Parathyroid adenoma (tissue), 2 donors: ENCODE results near the gene EFCAB6.

Experiments used
- H2AFZ ChIP-seq: fragments of 300-600 bp; sonication (generic); one replicate; pipeline ENCODE4 v1.7.0; 2017; ENCODE audit warnings: antibody characterized with exemption, mild to moderate bottlenecking
- H3K27ac ChIP-seq: fragments of 300-600 bp; sonication (generic); one replicate; pipeline ENCODE4 v1.7.0; 2017
- H3K27me3 ChIP-seq: fragments of 300-600 bp; sonication (generic); one replicate; pipeline ENCODE4 v1.7.0; 2017; ENCODE audit warnings: low read length; ENCODE audit not compliant: control insufficient read depth, insufficient read depth
- H3K36me3 ChIP-seq: fragments of 300-600 bp; sonication (generic); one replicate; pipeline ENCODE4 v1.7.0; 2017; ENCODE audit warnings: low read length; ENCODE audit not compliant: control insufficient read depth, insufficient read depth
- H3K4me1 ChIP-seq: fragments of 300-600 bp; sonication (generic); one replicate; pipeline ENCODE4 v1.7.0; 2017; ENCODE audit warnings: control low read depth
- H3K4me2 ChIP-seq: fragments of 300-600 bp; sonication (generic); one replicate; pipeline ENCODE4 v1.7.0; 2017; ENCODE audit warnings: low read length
- H3K4me3 ChIP-seq: fragments of 300-600 bp; sonication (generic); one replicate; pipeline ENCODE4 v1.7.0; 2017; ENCODE audit warnings: low read depth, low read length
- H3K79me2 ChIP-seq: fragments of 300-600 bp; sonication (generic); one replicate; pipeline ENCODE4 v1.7.0; 2017; ENCODE audit warnings: control low read depth
- H3K9ac ChIP-seq: fragments of 300-600 bp; sonication (generic); one replicate; pipeline ENCODE4 v1.7.0; 2017; ENCODE audit warnings: mild to moderate bottlenecking
- H3K9me3 ChIP-seq: fragments of 300-600 bp; sonication (generic); one replicate; pipeline ENCODE4 v1.7.0; 2017; ENCODE audit warnings: low read length; ENCODE audit not compliant: control insufficient read depth
- TF ChIP-seq, protein P1 (sequence below): fragments of 300-600 bp; sonication (generic); IDR thresholded peaks from one replicate; pipeline ENCODE4 v1.7.0; 2017; ENCODE audit warnings: antibody characterized with exemption, mild to moderate bottlenecking
- donor health status: primary hyperparathyroidism.

Gene EFCAB6

DNA sequence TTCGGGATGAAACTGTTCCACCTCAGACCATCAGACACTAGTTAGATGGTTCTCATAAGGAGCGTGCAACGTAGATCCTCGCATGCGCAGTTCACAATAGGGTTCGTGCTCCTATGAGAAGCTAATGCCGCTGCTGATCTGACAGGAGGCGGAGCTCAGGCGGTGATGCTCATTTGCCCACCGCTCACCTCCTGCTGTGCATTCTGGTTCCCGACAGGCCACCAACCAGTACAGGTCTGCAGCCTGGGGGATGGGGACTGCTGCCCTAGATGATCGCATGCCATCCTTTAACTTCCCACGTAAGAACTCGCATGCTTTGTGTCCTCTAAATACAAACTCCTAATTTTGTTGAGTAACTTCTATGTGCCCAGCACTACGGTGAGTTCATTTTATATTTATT lies 62.6 kb downstream of the EFCAB6 start:
- TF ChIP-seq, protein P1, sequence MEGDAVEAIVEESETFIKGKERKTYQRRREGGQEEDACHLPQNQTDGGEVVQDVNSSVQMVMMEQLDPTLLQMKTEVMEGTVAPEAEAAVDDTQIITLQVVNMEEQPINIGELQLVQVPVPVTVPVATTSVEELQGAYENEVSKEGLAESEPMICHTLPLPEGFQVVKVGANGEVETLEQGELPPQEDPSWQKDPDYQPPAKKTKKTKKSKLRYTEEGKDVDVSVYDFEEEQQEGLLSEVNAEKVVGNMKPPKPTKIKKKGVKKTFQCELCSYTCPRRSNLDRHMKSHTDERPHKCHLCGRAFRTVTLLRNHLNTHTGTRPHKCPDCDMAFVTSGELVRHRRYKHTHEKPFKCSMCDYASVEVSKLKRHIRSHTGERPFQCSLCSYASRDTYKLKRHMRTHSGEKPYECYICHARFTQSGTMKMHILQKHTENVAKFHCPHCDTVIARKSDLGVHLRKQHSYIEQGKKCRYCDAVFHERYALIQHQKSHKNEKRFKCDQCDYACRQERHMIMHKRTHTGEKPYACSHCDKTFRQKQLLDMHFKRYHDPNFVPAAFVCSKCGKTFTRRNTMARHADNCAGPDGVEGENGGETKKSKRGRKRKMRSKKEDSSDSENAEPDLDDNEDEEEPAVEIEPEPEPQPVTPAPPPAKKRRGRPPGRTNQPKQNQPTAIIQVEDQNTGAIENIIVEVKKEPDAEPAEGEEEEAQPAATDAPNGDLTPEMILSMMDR, result no peak
- H2AFZ ChIP-seq, result no peak overlapping the region
- H3K4me3 ChIP-seq, result no peak overlapping the region
- H3K4me1 ChIP-seq, result no peaks in the 10 kb centered on the region
- no peaks in the 10 kb centered on the region for H3K79me2 ChIP-seq
- H3K27me3 ChIP-seq, result no peaks in the 10 kb centered on the region
- no peaks in the 10 kb centered on the region for H3K9me3 ChIP-seq
- H3K4me2 ChIP-seq, result no peak overlapping the region
- no peaks in the 10 kb centered on the region for H3K36me3 ChIP-seq
- H3K27ac ChIP-seq, result no peak overlapping the region
- H3K9ac ChIP-seq, result no peak overlapping the region

DNA sequence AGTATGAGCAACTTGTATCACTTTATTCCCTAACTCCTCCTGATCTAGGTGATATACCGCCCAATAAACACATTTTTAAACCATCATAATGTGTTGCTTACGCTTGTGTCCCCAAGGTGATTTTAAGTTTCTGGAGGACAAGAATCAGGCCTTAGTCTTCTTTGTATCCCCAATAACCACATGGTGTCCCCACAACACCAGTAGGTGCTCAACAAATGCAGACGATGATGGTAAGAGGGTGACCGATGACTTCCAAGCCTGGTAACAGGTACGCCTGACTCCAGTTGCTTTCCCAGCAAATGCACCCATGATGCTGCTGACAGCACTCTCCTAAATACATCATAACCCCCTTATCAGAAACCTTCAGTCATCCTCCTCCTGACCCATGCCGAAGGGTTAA lies 64.2 kb downstream of the EFCAB6 start:
- Histone ChIP-seq H3K27ac (no peak overlapping the region), H3K4me2 (no peak overlapping the region), H3K79me2 (no peaks in the 10 kb centered on the region), H3K4me1 (no peaks in the 10 kb centered on the region), H3K9me3 (no peaks in the 10 kb centered on the region), H3K4me3 (no peak overlapping the region), H3K27me3 (no peaks in the 10 kb centered on the region), H3K9ac (no peak overlapping the region), H3K36me3 (no peaks in the 10 kb centered on the region), H2AFZ (no peak overlapping the region)
- TF ChIP-seq, protein P1, result no peak

DNA sequence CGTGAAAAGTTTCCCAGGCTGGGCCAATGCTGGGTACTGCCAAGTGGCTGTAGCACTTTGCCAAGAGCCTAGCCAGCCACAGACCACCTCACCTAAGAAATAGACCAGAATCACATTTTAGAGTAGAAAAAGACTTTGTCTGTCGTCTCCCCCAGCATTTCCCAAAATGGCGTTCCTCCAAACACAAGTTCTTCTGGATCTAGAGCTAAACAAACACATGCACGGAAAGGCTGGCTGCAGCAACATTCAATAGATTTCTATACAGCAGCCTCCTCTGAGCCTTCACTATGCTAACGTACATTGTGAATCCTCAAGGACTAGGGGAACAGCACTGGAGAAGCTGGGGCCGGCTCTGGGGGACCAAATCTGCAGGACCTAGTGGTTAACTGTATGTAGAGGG lies 65.0 kb downstream of the EFCAB6 start:
- H3K4me1 ChIP-seq, result no peaks in the 10 kb centered on the region
- TF ChIP-seq, protein P1, result no peak

DNA sequence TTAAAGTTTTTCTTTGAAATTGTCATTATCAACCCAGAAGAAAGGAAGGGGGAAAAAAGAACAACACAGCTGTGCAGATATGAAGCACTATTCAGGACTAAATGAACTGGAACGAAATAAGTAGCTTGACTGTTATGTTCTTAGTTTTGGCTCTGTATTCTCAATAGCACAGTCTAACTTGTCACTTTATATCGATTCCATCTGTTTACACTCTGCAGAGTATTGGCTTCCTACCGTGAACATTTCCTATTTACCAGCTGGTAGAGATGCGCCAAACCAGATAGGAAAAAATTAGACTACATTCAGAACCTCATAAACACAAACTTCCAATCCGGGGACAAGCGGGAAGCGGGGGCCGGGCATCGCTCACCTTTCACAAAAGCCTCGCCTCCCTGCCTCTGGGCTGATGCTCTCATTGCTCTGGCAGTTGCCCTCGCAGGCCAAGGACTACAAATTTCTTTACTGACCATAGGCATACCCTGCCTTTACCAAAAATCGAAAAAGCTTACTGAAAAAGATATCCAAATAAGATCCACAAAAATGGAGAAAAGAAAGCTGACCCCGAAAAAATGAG lies 66.2 kb downstream of the EFCAB6 start:
- Histone ChIP-seq H3K79me2 (no peaks in the 10 kb centered on the region), H3K9me3 (no peaks in the 10 kb centered on the region), H3K27ac (no peak overlapping the region), H3K4me1 (no peaks in the 10 kb centered on the region), H3K9ac (no peak overlapping the region), H3K27me3 (no peaks in the 10 kb centered on the region), H2AFZ (no peak overlapping the region), H3K4me3 (no peak overlapping the region), H3K4me2 (no peak overlapping the region), H3K36me3 (no peaks in the 10 kb centered on the region)
- TF ChIP-seq, protein P1, result no peak

More for the DNA sequence above, 65.0 kb downstream of the EFCAB6 start:
- H3K9me3 ChIP-seq, result no peaks in the 10 kb centered on the region
- no peaks in the 10 kb centered on the region for H3K79me2 ChIP-seq
- no peak overlapping the region for H3K4me2 ChIP-seq
- H3K27ac ChIP-seq, result no peak overlapping the region
- H3K27me3 ChIP-seq, result no peaks in the 10 kb centered on the region
- H3K9ac ChIP-seq, result no peak overlapping the region
- no peak overlapping the region for H2AFZ ChIP-seq
- H3K36me3 ChIP-seq, result no peaks in the 10 kb centered on the region
- no peak overlapping the region for H3K4me3 ChIP-seq

DNA sequence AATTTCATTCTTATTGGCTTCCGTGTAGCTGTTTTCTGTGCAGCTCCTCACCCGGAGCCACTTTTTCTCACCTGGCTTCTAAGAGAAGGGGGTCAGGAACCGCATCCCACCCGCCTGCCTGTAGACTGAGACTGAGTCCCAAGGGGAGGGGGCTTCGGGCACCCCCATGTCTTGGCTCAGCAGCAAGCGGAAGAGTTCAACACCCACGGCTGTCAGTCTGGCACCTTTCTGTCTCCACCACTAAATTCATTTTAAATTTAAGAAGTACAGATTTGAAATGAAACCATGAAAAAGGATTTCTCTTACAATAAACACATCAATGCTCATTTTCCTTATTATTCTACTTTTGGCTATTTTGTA lies 66.7 kb downstream of the EFCAB6 start:
- Histone ChIP-seq H3K9ac (no peak overlapping the region), H2AFZ (no peak overlapping the region), H3K36me3 (no peaks in the 10 kb centered on the region), H3K4me2 (no peak overlapping the region), H3K27me3 (no peaks in the 10 kb centered on the region), H3K9me3 (no peaks in the 10 kb centered on the region), H3K79me2 (no peaks in the 10 kb centered on the region), H3K27ac (no peak overlapping the region), H3K4me3 (no peak overlapping the region), H3K4me1 (no peaks in the 10 kb centered on the region)
- TF ChIP-seq, protein P1, result no peak
